Neuronal stem cell (in vitro differentiated cells): ENCODE results near the gene RNF220.
"Not testable (repeated sequence)": the region's sequence is repeated elsewhere in the genome, so short reads cannot be mapped to it uniquely, and the experiment has no call there.

Experiments used
- DNase-seq: peaks from one replicate; pipeline ENCODE4 v3.0.0-alpha.2; 2013; ENCODE audit warnings: low spot score
- H2AFZ ChIP-seq: one replicate; pipeline ENCODE4 v1.6.1; 2013; ENCODE audit warnings: mild to moderate bottlenecking, low read length, inconsistent platforms
- H2AK5ac ChIP-seq: 2 replicates; pipeline ENCODE4 v1.6.1; 2013; ENCODE audit warnings: low read depth, mild to moderate bottlenecking, inconsistent platforms, low read length, moderate library complexity, mixed read lengths
- H2BK120ac ChIP-seq: 2 replicates; pipeline ENCODE4 v1.6.1; 2013; ENCODE audit warnings: low read depth, mild to moderate bottlenecking, inconsistent platforms, low read length, moderate library complexity, mixed read lengths
- H2BK12ac ChIP-seq: one replicate; pipeline ENCODE4 v1.6.1; 2013; ENCODE audit warnings: low read length, inconsistent platforms
- H2BK15ac ChIP-seq: 2 replicates; pipeline ENCODE4 v1.6.1; 2013; ENCODE audit warnings: mild to moderate bottlenecking, low read length, inconsistent platforms, mixed read lengths
- H2BK5ac ChIP-seq: one replicate; pipeline ENCODE4 v1.6.1; 2013; ENCODE audit warnings: inconsistent platforms, mild to moderate bottlenecking, low read length, moderate library complexity
- H3K14ac ChIP-seq: one replicate; pipeline ENCODE4 v1.6.1; 2013; ENCODE audit warnings: low read length, inconsistent platforms
- H3K18ac ChIP-seq: 2 replicates; pipeline ENCODE4 v1.6.1; 2013; ENCODE audit warnings: low read length, inconsistent platforms
- H3K23ac ChIP-seq: 2 replicates; pipeline ENCODE4 v1.6.1; 2013; ENCODE audit warnings: low read depth, mild to moderate bottlenecking, mixed read lengths, low read length, inconsistent platforms; ENCODE audit not compliant: poor library complexity
- H3K27ac ChIP-seq: replicated peaks from 3 replicates; pipeline ENCODE4 v1.5.1; 2013; ENCODE audit warnings: low read length, inconsistent platforms
- H3K27me3 ChIP-seq, 3 experiments: 2 replicates each; pipeline ENCODE4 v1.6.1; 2013; ENCODE audit warnings: low read length in 3 of 3, mild to moderate bottlenecking in 2 of 3, inconsistent platforms in 1 of 3, low read depth in 1 of 3, mixed read lengths in 1 of 3, moderate library complexity in 1 of 3; ENCODE audit not compliant: control insufficient read depth in 3 of 3, insufficient read depth in 3 of 3
- H3K36me3 ChIP-seq, 2 donors: replicated peaks in 1 of 2; 2 replicates each; pipeline ENCODE4 v1.6.1; 2013; ENCODE audit warnings: low read length in 2 of 2; ENCODE audit not compliant: control insufficient read depth in 2 of 2, insufficient read depth in 2 of 2
- H3K4ac ChIP-seq: 2 replicates; pipeline ENCODE4 v1.6.1; 2013; ENCODE audit warnings: inconsistent platforms, mild to moderate bottlenecking, low read length, moderate library complexity
- H3K4me1 ChIP-seq, 2 donors: 1 replicate in 1 of 2; 2 replicates in 1 of 2; pipeline ENCODE4 v1.6.1; 2013; ENCODE audit warnings: low read length in 2 of 2, low read depth in 1 of 2; ENCODE audit not compliant: control insufficient read depth in 2 of 2, insufficient read depth in 1 of 2
- H3K4me2 ChIP-seq: one replicate; pipeline ENCODE4 v1.6.1; 2013; ENCODE audit warnings: mild to moderate bottlenecking, low read length, inconsistent platforms; ENCODE audit not compliant: insufficient read depth, poor library complexity, severe bottlenecking
- H3K4me3 ChIP-seq, 2 donors: 2 replicates each; pipeline ENCODE4 v1.5.1; 2013; ENCODE audit warnings: low read length in 2 of 2, mild to moderate bottlenecking in 2 of 2, inconsistent platforms in 1 of 2, moderate library complexity in 1 of 2
- H3K79me1 ChIP-seq: one replicate; pipeline ENCODE4 v1.6.1; 2013; ENCODE audit warnings: low read depth, mild to moderate bottlenecking, inconsistent platforms, low read length, moderate library complexity
- H3K9ac ChIP-seq: one replicate; pipeline ENCODE4 v1.6.1; 2013; ENCODE audit warnings: mild to moderate bottlenecking, low read depth, low read length, inconsistent platforms; ENCODE audit not compliant: poor library complexity
- H3K9me3 ChIP-seq, 2 donors: replicated peaks in 1 of 2; 2 replicates each; pipeline versions ENCODE3 to v1.6.1; 2013; ENCODE audit warnings: low read length in 2 of 2, mild to moderate bottlenecking in 2 of 2, inconsistent platforms in 1 of 2, low read depth in 1 of 2, mixed read lengths in 1 of 2, moderate library complexity in 1 of 2; ENCODE audit not compliant: control insufficient read depth in 2 of 2, insufficient read depth in 1 of 2
- H4K8ac ChIP-seq: one replicate; pipeline ENCODE4 v1.6.1; 2013; ENCODE audit warnings: low read depth, mild to moderate bottlenecking, inconsistent platforms, low read length, moderate library complexity
- H4K91ac ChIP-seq: one replicate; pipeline ENCODE4 v1.6.1; 2013; ENCODE audit warnings: low read length, low read depth, mild to moderate bottlenecking, inconsistent platforms; ENCODE audit not compliant: poor library complexity
- WGBS, 2 donors: extraction: QIAGEN DNeasy Blood & Tissue Kit; methylation state at CpG; one replicate each; pipeline ENCODE4 v1.1.7; 2013; ENCODE audit warnings: missing lambda C conversion rate in 2 of 2, mixed read lengths in 1 of 2; ENCODE audit not compliant: insufficient read length in 2 of 2, insufficient replicate concordance in 1 of 2; ENCODE audit errors: extremely low coverage in 2 of 2; 5-methylcytosine and 5-hydroxymethylcytosine counted together

The RNF220 gene

GRCh38 chr1:44662683-44663030 is 257.6 kb downstream of the RNF220 start:
- Histone ChIP-seq H2BK120ac (no peak overlapping the region), H3K9ac (no peak overlapping the region), H2BK15ac (no peak overlapping the region), H3K23ac (no peak overlapping the region), H2BK12ac (no peak overlapping the region), H3K4me3 (no peak overlapping the region), H4K8ac (no peak overlapping the region), H3K18ac (no peak overlapping the region), H3K27ac (no peak overlapping the region), H3K4ac (no peak overlapping the region), H3K79me1 (no peaks in the 10 kb centered on the region), H3K14ac (no peak overlapping the region), H2AK5ac (no peak overlapping the region), H2AFZ (no peak overlapping the region), H3K36me3 (no peaks in the 10 kb centered on the region), H3K4me2 (no peak overlapping the region), H3K27me3 (no peaks in the 10 kb centered on the region), H4K91ac (no peak overlapping the region), H3K9me3 (no peaks in the 10 kb centered on the region), H2BK5ac (no peak overlapping the region), H3K4me1 (no peaks in the 10 kb centered on the region)
- no peak for DNase-seq
- no CpG with 5 or more reads among the region's 5 CpGs for WGBS, 2 donors

- H3K4me1 ChIP-seq, result no peaks in the 10 kb centered on the region
- H2BK15ac ChIP-seq, result no peak overlapping the region
- no peak overlapping the region for H3K4ac ChIP-seq
- WGBS, 2 donors, result no CpG with 5 or more reads among the region's 5 CpGs
- no peak overlapping the region for H2BK12ac ChIP-seq
- no peak overlapping the region for H4K91ac ChIP-seq
- no peaks in the 10 kb centered on the region for H3K27me3 ChIP-seq
- H2AFZ ChIP-seq, result no peak overlapping the region
- H3K9me3 ChIP-seq, result no peaks in the 10 kb centered on the region
- no peak overlapping the region for H3K23ac ChIP-seq
- no peak overlapping the region for H2BK120ac ChIP-seq
- H3K14ac ChIP-seq, result no peak overlapping the region
- no peak overlapping the region for H3K27ac ChIP-seq
- no peak overlapping the region for H4K8ac ChIP-seq
- no peak overlapping the region for H3K4me2 ChIP-seq
- H3K18ac ChIP-seq, result no peak overlapping the region
- no peak overlapping the region for H3K9ac ChIP-seq
- no peaks in the 10 kb centered on the region for H3K79me1 ChIP-seq
- no peak for DNase-seq
- H3K36me3 ChIP-seq, result no peaks in the 10 kb centered on the region
- H2BK5ac ChIP-seq, result no peak overlapping the region
- no peak overlapping the region for H2AK5ac ChIP-seq
- H3K4me3 ChIP-seq, result no peak overlapping the region
Measured at GRCh38 chr1:44663417-44663816, 258.4 kb downstream of the RNF220 start.

GRCh38 chr1:44664730-44665370 is 259.8 kb downstream of the RNF220 start:
- no peak overlapping the region for H2AK5ac ChIP-seq
- no peaks in the 10 kb centered on the region for H3K27me3 ChIP-seq
- no peak overlapping the region for H3K4ac ChIP-seq
- no peak overlapping the region for H2BK12ac ChIP-seq
- H3K4me2 ChIP-seq, result no peak overlapping the region
- no peak overlapping the region for H3K18ac ChIP-seq
- no peak overlapping the region for H3K4me3 ChIP-seq
- no peak overlapping the region for H4K8ac ChIP-seq
- H3K27ac ChIP-seq, result no peak overlapping the region
- H3K14ac ChIP-seq, result no peak overlapping the region
- no peak overlapping the region for H2BK15ac ChIP-seq
- no peak overlapping the region for H3K9ac ChIP-seq
- no peaks in the 10 kb centered on the region for H3K4me1 ChIP-seq
- H3K36me3 ChIP-seq, result no peaks in the 10 kb centered on the region
- no peak overlapping the region for H2BK5ac ChIP-seq
- no peak for DNase-seq
- no peak overlapping the region for H2BK120ac ChIP-seq
- H2AFZ ChIP-seq, result no peak overlapping the region
- WGBS, 2 donors, result no CpG with 5 or more reads among the region's 12 CpGs
- H3K23ac ChIP-seq, result no peak overlapping the region
- H4K91ac ChIP-seq, result no peak overlapping the region
- H3K79me1 ChIP-seq, result no peaks in the 10 kb centered on the region
- no peaks in the 10 kb centered on the region for H3K9me3 ChIP-seq

- not testable (repeated sequence) for H2BK120ac ChIP-seq, H3K27me3 ChIP-seq, H2AFZ ChIP-seq, H3K18ac ChIP-seq, H3K36me3 ChIP-seq, H2BK12ac ChIP-seq, H3K4me1 ChIP-seq, H3K23ac ChIP-seq, H3K4ac ChIP-seq, H3K9me3 ChIP-seq, H3K14ac ChIP-seq, H4K8ac ChIP-seq, H3K27ac ChIP-seq, H3K4me2 ChIP-seq, H2AK5ac ChIP-seq, H2BK5ac ChIP-seq, DNase-seq, H2BK15ac ChIP-seq, H3K79me1 ChIP-seq, H3K9ac ChIP-seq, H4K91ac ChIP-seq, H3K4me3 ChIP-seq
- WGBS, 2 donors, result no CpG with 5 or more reads among the region's 1 CpG
Measured at GRCh38 chr1:44666719-44667118, 261.7 kb downstream of the RNF220 start.
